ENCODE measurements around the gene NRG2. TPM values are rescaled to one million over a fixed set of nuclear protein-coding genes. Genes with fewer than 3 reads are reported as not detected.

The NRG2 gene
- total and polyA plus RNA-seq, 10 donors = 0.83 to 7.7 (median 4.4) TPM

DNA sequence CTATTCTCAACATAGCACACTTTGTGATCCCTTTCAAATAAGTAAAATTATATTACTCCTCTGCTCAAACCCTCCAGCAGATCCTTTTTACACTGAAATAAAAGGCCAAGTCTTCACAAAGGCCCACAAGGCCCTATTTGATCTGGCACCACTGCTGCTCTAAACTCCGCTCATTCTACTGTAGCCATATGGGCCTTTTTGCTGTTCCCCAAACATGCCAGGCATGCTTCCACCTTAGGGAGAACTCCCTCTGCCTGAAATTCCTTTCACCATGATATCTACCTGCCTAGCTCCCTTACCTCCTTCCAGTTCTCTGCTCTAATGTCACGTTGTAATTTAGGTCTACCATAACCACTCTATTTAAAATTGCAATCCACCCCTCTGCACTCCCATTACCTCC, 28.3 kb downstream of the NRG2 start:
- TF ChIP-seq POLR2A (IDR thresholded peaks at IDR 0.05) (no peak), POLR2AphosphoS5 (IDR thresholded peaks at IDR 0.05) (no peak)
- TF ChIP-seq, protein P1, sequence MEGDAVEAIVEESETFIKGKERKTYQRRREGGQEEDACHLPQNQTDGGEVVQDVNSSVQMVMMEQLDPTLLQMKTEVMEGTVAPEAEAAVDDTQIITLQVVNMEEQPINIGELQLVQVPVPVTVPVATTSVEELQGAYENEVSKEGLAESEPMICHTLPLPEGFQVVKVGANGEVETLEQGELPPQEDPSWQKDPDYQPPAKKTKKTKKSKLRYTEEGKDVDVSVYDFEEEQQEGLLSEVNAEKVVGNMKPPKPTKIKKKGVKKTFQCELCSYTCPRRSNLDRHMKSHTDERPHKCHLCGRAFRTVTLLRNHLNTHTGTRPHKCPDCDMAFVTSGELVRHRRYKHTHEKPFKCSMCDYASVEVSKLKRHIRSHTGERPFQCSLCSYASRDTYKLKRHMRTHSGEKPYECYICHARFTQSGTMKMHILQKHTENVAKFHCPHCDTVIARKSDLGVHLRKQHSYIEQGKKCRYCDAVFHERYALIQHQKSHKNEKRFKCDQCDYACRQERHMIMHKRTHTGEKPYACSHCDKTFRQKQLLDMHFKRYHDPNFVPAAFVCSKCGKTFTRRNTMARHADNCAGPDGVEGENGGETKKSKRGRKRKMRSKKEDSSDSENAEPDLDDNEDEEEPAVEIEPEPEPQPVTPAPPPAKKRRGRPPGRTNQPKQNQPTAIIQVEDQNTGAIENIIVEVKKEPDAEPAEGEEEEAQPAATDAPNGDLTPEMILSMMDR (IDR thresholded peaks at IDR 0.05 in 8 of 11, conservative IDR thresholded peaks at IDR 0.05 in 3 of 11) = no peak
- no peaks in the 10 kb centered on the region for H3K9me3 ChIP-seq
- no peak overlapping the region for H3K4me3 ChIP-seq
- H3K27me3 ChIP-seq (replicated peaks in 1 of 7) = peaks cover 0 to 32% (median 0%) of the 10 kb centered on the region in 7 donors
- DNase-seq = no peak
- no peaks in the 10 kb centered on the region for H3K4me1 ChIP-seq
- H3K36me3 ChIP-seq = no peaks in the 10 kb centered on the region
- no peak overlapping the region for H3K27ac ChIP-seq
- WGBS, 5 donors = 90 to 98% (median 94%) methylated on average over 2 of the region's 2 CpGs
- intact Hi-C loops (cut with DNase I; ENCODE audit: low total_unique reads) = no loop called here

DNA sequence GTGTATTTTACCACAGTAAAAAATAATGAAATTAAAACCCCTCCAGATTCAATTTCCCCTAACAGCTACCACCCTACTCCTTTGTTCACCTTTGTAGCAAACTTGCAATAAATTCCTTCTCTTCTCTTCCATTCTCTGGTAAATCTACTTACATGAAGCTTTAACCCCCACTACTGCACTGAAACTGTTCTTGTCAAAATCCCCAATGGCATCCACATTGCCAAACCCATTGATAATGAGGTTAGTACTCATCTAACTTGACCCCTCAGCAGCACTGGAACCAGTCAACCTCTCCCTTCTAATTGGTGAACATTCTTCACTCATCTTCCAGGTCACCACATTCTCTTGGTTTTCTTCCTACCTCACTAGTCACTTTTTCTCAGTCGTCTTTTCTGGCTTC, 29.6 kb downstream of the NRG2 start:
- Histone ChIP-seq H3K4me3 (no peak overlapping the region), H3K27me3 (replicated peaks in 1 of 7) (peaks cover 0 to 26% (median 0%) of the 10 kb centered on the region in 7 donors), H3K27ac (no peak overlapping the region), H3K4me1 (no peaks in the 10 kb centered on the region), H3K9me3 (no peaks in the 10 kb centered on the region), H3K36me3 (no peaks in the 10 kb centered on the region)
- intact Hi-C loops (cut with DNase I; ENCODE audit: low total_unique reads) = no loop called here
- no peak for DNase-seq
- WGBS, 5 donors = 77 to 85% (median 82%) methylated on average over 1 of the region's 1 CpG
- TF ChIP-seq, protein P1 (IDR thresholded peaks at IDR 0.05 in 8 of 11, conservative IDR thresholded peaks at IDR 0.05 in 3 of 11) = no peak
- TF ChIP-seq POLR2AphosphoS5 (IDR thresholded peaks at IDR 0.05) = no peak
- TF ChIP-seq POLR2A (IDR thresholded peaks at IDR 0.05) = no peak

DNA sequence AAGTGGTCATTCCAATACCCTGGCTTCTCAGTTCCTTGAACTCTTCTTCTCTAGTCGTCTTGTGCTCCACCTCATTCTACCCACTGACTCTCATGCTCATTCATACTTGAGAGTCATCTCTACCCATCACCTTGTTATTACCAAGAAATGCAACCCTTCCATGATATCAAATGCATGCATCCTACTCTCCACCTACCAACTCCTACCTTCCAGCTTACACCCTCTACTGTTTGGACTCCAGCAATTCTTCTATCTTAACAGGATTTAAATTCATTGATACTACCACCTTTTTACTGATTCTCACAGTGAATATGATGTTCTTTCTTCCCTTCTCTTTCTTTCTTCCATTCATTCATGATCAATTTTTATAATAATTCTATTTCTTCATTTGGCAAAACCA, 30.7 kb downstream of the NRG2 start:
- H3K9me3 ChIP-seq = no peaks in the 10 kb centered on the region
- no peak for DNase-seq
- intact Hi-C loops (cut with DNase I; ENCODE audit: low total_unique reads) = no loop called here
- WGBS, 5 donors = 78 to 91% (median 81%) methylated on average over 1 of the region's 1 CpG
- no peak overlapping the region for H3K4me3 ChIP-seq
- no peak overlapping the region for H3K27ac ChIP-seq
- H3K27me3 ChIP-seq (replicated peaks in 1 of 7) = peaks cover 0 to 18% (median 0%) of the 10 kb centered on the region in 7 donors
- TF ChIP-seq, protein P1 (IDR thresholded peaks at IDR 0.05 in 8 of 11, conservative IDR thresholded peaks at IDR 0.05 in 3 of 11) = no peak
- TF ChIP-seq POLR2A (IDR thresholded peaks at IDR 0.05) (no peak), POLR2AphosphoS5 (IDR thresholded peaks at IDR 0.05) (no peak)
- no peaks in the 10 kb centered on the region for H3K36me3 ChIP-seq
- H3K4me1 ChIP-seq = peaks cover 0 to 9% (median 0%) of the 10 kb centered on the region in 6 donors

DNA sequence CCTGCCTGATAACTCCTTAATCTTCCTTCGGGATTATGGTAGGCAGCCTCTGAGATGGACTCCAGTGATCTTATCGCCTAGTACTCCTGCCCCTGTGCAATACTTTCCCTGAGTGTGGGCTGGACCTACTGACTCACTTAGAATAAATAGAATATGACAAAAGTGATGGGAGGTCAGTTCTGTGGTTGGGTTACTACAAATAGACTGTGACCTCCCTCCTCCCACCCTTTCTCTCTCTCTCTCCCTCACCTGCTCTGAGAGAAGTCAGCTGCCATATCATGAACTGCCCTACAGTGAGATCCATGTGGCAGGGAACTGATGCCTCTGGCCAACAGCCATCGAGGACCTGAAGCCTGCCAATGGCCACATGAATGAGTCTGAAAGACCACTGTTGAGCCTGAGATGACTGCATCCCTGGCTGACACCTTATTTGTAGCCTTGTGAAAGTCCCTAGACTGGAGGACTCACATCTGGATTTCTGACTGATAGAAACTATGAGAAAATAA, 31.7 kb downstream of the NRG2 start:
- no peaks in the 10 kb centered on the region for H3K9me3 ChIP-seq
- intact Hi-C loops (cut with DNase I; ENCODE audit: low total_unique reads) = no loop called here
- no peak overlapping the region for H3K27ac ChIP-seq
- H3K4me1 ChIP-seq = peaks cover 0 to 13% (median 0%) of the 10 kb centered on the region in 6 donors
- H3K4me3 ChIP-seq = no peak overlapping the region
- no peak for DNase-seq
- H3K36me3 ChIP-seq = no peaks in the 10 kb centered on the region
- TF ChIP-seq POLR2A (IDR thresholded peaks at IDR 0.05) (no peak), POLR2AphosphoS5 (IDR thresholded peaks at IDR 0.05) (no peak)
- TF ChIP-seq, protein P1 (IDR thresholded peaks at IDR 0.05 in 8 of 11, conservative IDR thresholded peaks at IDR 0.05 in 3 of 11) = no peak
- peaks cover 0 to 18% (median 0%) of the 10 kb centered on the region in 7 donors for H3K27me3 ChIP-seq (replicated peaks in 1 of 7)
- 70 to 85% (median 77%) methylated on average over 3 of the region's 3 CpGs for WGBS, 5 donors
